GM10266 (cell line): Measurements from ENCODE around the gene ZBTB37.

Experiments used
- DNase-seq: peaks from one replicate; pipeline ENCODE4 v3.0.0; 2012; ENCODE audit errors: extremely low spot score
- CTCF ChIP-seq: IDR thresholded peaks from 2 replicates; pipeline ENCODE4 v1.5.1; 2012; ENCODE audit warnings: mild to moderate bottlenecking, low read depth; ENCODE audit not compliant: control insufficient read depth, insufficient read depth; ENCODE audit errors: missing control alignments

Gene ZBTB37

GRCh38 chr1:173888749-173889148, 20.6 kb downstream of the ZBTB37 start:
- TF ChIP-seq CTCF: no peak
- DNase-seq: no peak

GRCh38 chr1:173889885-173890284, 21.7 kb downstream of the ZBTB37 start:
- no peak for TF ChIP-seq CTCF
- no peak for DNase-seq

GRCh38 chr1:173893611-173894010, 25.4 kb downstream of the ZBTB37 start:
- no peak for TF ChIP-seq CTCF
- no peak for DNase-seq

- no peak for DNase-seq
- TF ChIP-seq CTCF: no peak
These were observed 26.0 kb downstream of the ZBTB37 start for GRCh38 chr1:173894189-173894588.

GRCh38 chr1:173900427-173900826, 32.2 kb downstream of the ZBTB37 start:
- DNase-seq: no peak
- TF ChIP-seq CTCF: no peak

- no peak for DNase-seq
- no peak for TF ChIP-seq CTCF
These were observed 32.8 kb downstream of the ZBTB37 start for GRCh38 chr1:173900992-173901391.

- no peak for DNase-seq
- no peak for TF ChIP-seq CTCF
These were observed 35.8 kb downstream of the ZBTB37 start for GRCh38 chr1:173903827-173904531.
